ENCODE data around the gene SERTAD3.

DNA sequence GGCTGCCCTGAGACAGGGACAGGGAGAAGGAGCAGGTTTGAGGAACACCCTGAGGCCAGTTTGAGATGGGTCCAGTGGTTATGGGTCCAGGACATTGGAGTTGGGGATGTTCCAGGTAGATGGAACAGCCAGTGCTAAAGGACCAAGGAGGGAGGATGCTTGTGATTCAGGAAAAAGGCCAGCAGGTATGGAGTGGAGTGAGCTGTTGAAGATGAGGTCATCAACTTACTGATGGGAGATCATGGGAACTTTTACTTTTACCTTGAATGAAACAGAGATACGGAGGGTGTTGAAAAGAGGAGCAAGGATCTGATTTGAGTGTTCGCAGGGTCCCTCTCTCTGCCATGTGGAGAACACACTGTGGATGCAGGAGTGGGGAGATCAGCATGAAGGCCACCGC, 48.1 kb upstream of the SERTAD3 start:
- TF ChIP-seq, protein P1, sequence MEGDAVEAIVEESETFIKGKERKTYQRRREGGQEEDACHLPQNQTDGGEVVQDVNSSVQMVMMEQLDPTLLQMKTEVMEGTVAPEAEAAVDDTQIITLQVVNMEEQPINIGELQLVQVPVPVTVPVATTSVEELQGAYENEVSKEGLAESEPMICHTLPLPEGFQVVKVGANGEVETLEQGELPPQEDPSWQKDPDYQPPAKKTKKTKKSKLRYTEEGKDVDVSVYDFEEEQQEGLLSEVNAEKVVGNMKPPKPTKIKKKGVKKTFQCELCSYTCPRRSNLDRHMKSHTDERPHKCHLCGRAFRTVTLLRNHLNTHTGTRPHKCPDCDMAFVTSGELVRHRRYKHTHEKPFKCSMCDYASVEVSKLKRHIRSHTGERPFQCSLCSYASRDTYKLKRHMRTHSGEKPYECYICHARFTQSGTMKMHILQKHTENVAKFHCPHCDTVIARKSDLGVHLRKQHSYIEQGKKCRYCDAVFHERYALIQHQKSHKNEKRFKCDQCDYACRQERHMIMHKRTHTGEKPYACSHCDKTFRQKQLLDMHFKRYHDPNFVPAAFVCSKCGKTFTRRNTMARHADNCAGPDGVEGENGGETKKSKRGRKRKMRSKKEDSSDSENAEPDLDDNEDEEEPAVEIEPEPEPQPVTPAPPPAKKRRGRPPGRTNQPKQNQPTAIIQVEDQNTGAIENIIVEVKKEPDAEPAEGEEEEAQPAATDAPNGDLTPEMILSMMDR (IDR thresholded peaks at IDR 0.05) = no peak
- TF ChIP-seq EP300 (IDR thresholded peaks at IDR 0.05) = no peak
- no peak for TF ChIP-seq JUN (IDR thresholded peaks at IDR 0.05)
- TF ChIP-seq, protein P2, sequence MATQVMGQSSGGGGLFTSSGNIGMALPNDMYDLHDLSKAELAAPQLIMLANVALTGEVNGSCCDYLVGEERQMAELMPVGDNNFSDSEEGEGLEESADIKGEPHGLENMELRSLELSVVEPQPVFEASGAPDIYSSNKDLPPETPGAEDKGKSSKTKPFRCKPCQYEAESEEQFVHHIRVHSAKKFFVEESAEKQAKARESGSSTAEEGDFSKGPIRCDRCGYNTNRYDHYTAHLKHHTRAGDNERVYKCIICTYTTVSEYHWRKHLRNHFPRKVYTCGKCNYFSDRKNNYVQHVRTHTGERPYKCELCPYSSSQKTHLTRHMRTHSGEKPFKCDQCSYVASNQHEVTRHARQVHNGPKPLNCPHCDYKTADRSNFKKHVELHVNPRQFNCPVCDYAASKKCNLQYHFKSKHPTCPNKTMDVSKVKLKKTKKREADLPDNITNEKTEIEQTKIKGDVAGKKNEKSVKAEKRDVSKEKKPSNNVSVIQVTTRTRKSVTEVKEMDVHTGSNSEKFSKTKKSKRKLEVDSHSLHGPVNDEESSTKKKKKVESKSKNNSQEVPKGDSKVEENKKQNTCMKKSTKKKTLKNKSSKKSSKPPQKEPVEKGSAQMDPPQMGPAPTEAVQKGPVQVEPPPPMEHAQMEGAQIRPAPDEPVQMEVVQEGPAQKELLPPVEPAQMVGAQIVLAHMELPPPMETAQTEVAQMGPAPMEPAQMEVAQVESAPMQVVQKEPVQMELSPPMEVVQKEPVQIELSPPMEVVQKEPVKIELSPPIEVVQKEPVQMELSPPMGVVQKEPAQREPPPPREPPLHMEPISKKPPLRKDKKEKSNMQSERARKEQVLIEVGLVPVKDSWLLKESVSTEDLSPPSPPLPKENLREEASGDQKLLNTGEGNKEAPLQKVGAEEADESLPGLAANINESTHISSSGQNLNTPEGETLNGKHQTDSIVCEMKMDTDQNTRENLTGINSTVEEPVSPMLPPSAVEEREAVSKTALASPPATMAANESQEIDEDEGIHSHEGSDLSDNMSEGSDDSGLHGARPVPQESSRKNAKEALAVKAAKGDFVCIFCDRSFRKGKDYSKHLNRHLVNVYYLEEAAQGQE (IDR thresholded peaks at IDR 0.05) = no peak
- no peak for TF ChIP-seq CHD4 (IDR thresholded peaks at IDR 0.05; ENCODE audit: borderline replicate concordance)
- TF ChIP-seq CEBPB (IDR thresholded peaks at IDR 0.05) = no peak
- TF ChIP-seq ZFP36 (IDR thresholded peaks at IDR 0.05; ENCODE audit: borderline replicate concordance, partially characterized antibody) = no peak

Measured in A549 (cell line).